Keratinocyte (primary cell): Measurements from ENCODE around the gene POPDC3. TPM values are rescaled to one million over a fixed set of nuclear protein-coding genes. Genes with fewer than 3 reads are reported as not detected.

Experiments
- DNase-seq: peaks from one replicate; pipeline ENCODE4 v3.0.0-alpha.2; 2011; ENCODE audit warnings: low read depth, missing footprints, low spot score
- FAIRE-seq: peaks from 2 replicates; lab custom pipeline; 2011; peaks lifted over from hg19 to GRCh38; lab: Jason Lieb, UNC
- H2AFZ ChIP-seq: 2 replicates; pipeline ENCODE4 v1.6.0; 2012; ENCODE audit warnings: low read length, control low read depth, inconsistent platforms; ENCODE audit not compliant: control insufficient read depth
- H3K27ac ChIP-seq: 2 replicates; pipeline ENCODE4 v1.5.1; 2011; ENCODE audit warnings: low read length; ENCODE audit not compliant: control insufficient read depth, insufficient read depth
- H3K27me3 ChIP-seq: 3 replicates; pipeline ENCODE4 v1.6.0; 2011; ENCODE audit warnings: low read length; ENCODE audit not compliant: control insufficient read depth, insufficient read depth; ENCODE audit errors: extremely low read depth
- H3K36me3 ChIP-seq, 2 experiments: 2 replicates in 1 of 2; 3 replicates in 1 of 2; pipeline ENCODE4 v1.5.1; 2011; ENCODE audit warnings: low read length in 2 of 2, mild to moderate bottlenecking in 1 of 2; ENCODE audit not compliant: control insufficient read depth in 2 of 2, insufficient read depth in 2 of 2; ENCODE audit errors: extremely low read depth in 1 of 2
- H3K4me1 ChIP-seq: 3 replicates; pipeline ENCODE4 v1.5.1; 2011; ENCODE audit warnings: low read length; ENCODE audit not compliant: control insufficient read depth, insufficient read depth; ENCODE audit errors: extremely low read depth
- H3K4me2 ChIP-seq: 3 replicates; pipeline ENCODE4 v1.6.0; 2011; ENCODE audit warnings: low read depth, low read length; ENCODE audit not compliant: control insufficient read depth, insufficient read depth; ENCODE audit errors: extremely low read depth
- H3K4me3 ChIP-seq, 3 experiments: fragments of 200-600 bp in 1 of 3; sonication (generic) in 1 of 3; 2 replicates in 2 of 3; 3 replicates in 1 of 3; pipeline ENCODE4 v1.5.1; 2011 to 2016; ENCODE audit warnings: low read length in 3 of 3, mild to moderate bottlenecking in 3 of 3, control low read depth in 2 of 3, inconsistent platforms in 1 of 3, low read depth in 1 of 3, mixed read lengths in 1 of 3, mixed run types in 1 of 3, moderate library complexity in 1 of 3; ENCODE audit not compliant: control insufficient read depth in 2 of 3, insufficient read depth in 2 of 3; ENCODE audit errors: extremely low read depth in 1 of 3
- H3K79me2 ChIP-seq: 2 replicates; pipeline ENCODE4 v1.6.0; 2012; ENCODE audit warnings: low read length; ENCODE audit not compliant: control insufficient read depth, insufficient read depth
- H3K9ac ChIP-seq: 3 replicates; pipeline ENCODE4 v1.6.0; 2011; ENCODE audit warnings: low read length; ENCODE audit not compliant: control insufficient read depth, insufficient read depth; ENCODE audit errors: extremely low read depth
- H3K9me1 ChIP-seq: 3 replicates; pipeline ENCODE4 v1.6.0; 2011; ENCODE audit warnings: low read length; ENCODE audit not compliant: control insufficient read depth, insufficient read depth; ENCODE audit errors: extremely low read depth
- H3K9me3 ChIP-seq: 2 replicates; pipeline ENCODE4 v1.5.1; 2012; ENCODE audit warnings: low read depth, low read length; ENCODE audit not compliant: control insufficient read depth
- H4K20me1 ChIP-seq: 3 replicates; pipeline ENCODE4 v1.6.0; 2011; ENCODE audit warnings: low read length; ENCODE audit not compliant: control insufficient read depth, insufficient read depth; ENCODE audit errors: extremely low read depth
- CTCF ChIP-seq, 3 experiments: IDR thresholded peaks in 1 of 3; conservative IDR thresholded peaks in 1 of 3; optimal IDR thresholded peaks in 1 of 3; 2 replicates in 2 of 3; 3 replicates in 1 of 3; pipeline versions ENCODE3 to v1.5.1; 2011; ENCODE audit warnings: low read length in 3 of 3, mild to moderate bottlenecking in 3 of 3, moderate library complexity in 2 of 3, control low read depth in 1 of 3, inconsistent platforms in 1 of 3; ENCODE audit not compliant: insufficient read depth in 2 of 3; ENCODE audit errors: extremely low read depth in 1 of 3
- EZH2 ChIP-seq: IDR thresholded peaks from one replicate; pipeline ENCODE4 v1.6.1; 2012; ENCODE audit warnings: inconsistent platforms, mild to moderate bottlenecking, low read length, moderate library complexity
- dilution Hi-C: fragments of 300-500 bp; cut with MboI; formaldehyde crosslinking; loops from one replicate; pipeline ENCODE4 v1.7.0; 2020; ENCODE audit warnings: low sequenced_read_pairs; ENCODE audit not compliant: extremely low pct_ligation_motif_present
- polyA plus RNA-seq, 5 experiments: library from polyadenylated mRNA; depleted of rRNA in 3 of 5; stranded (reverse) in 3 of 5; stranded (forward) in 1 of 5; unstranded in 1 of 5; fragments of >200 nt; gene quantifications; 1 replicate in 1 of 5; 2 replicates in 3 of 5; 3 replicates in 1 of 5; pipeline versions ENCODE4 v1.2.1 to v1.2.3, GENCODE V29; 2011 to 2012; ENCODE audit warnings: missing spikeins in 2 of 5, low read depth in 1 of 5, low replicate concordance in 1 of 5

The POPDC3 gene
- polyA plus RNA-seq, 1 donor (not counting 4 experiments of a cell fraction or from before 2014, with no cell fraction given) = 17.2 TPM

- H3K27ac ChIP-seq = no peak overlapping the region
- H3K9me1 ChIP-seq = no peaks in the 10 kb centered on the region
- no peaks in the 10 kb centered on the region for H3K9me3 ChIP-seq
- DNase-seq = no peak
- no peak overlapping the region for H2AFZ ChIP-seq
- H3K27me3 ChIP-seq = peaks cover 17% of the 10 kb centered on the region
- H3K4me1 ChIP-seq = peaks cover 4% of the 10 kb centered on the region
- no peaks in the 10 kb centered on the region for H4K20me1 ChIP-seq
- H3K4me2 ChIP-seq = no peak overlapping the region
- TF ChIP-seq CTCF (optimal IDR thresholded peaks at IDR 0.05 in 1 of 3, IDR thresholded peaks at IDR 0.05 in 1 of 3, conservative IDR thresholded peaks at IDR 0.05 in 1 of 3; ENCODE audit: extremely low read depth in 1 of 3, insufficient read depth in 2 of 3, low read length in 3 of 3) = no peak
- TF ChIP-seq EZH2 = no peak
- dilution Hi-C loops = no loop called here
- no peak overlapping the region for H3K9ac ChIP-seq
- H3K36me3 ChIP-seq = no peaks in the 10 kb centered on the region
- no peaks in the 10 kb centered on the region for H3K79me2 ChIP-seq
- FAIRE-seq = no peak
- no peak overlapping the region for H3K4me3 ChIP-seq
Observed at GRCh38 chr6:105138141-105138540, 41.7 kb downstream of the POPDC3 start.

- peak overlapping the region; percentile 88 for H2AFZ ChIP-seq
- H3K4me1 ChIP-seq = peaks cover 4% of the 10 kb centered on the region
- no peak for DNase-seq
- H3K4me2 ChIP-seq = peak overlapping the region; percentile 88
- no peaks in the 10 kb centered on the region for H3K36me3 ChIP-seq
- TF ChIP-seq CTCF (optimal IDR thresholded peaks at IDR 0.05 in 1 of 3, IDR thresholded peaks at IDR 0.05 in 1 of 3, conservative IDR thresholded peaks at IDR 0.05 in 1 of 3; ENCODE audit: extremely low read depth in 1 of 3, insufficient read depth in 2 of 3, low read length in 3 of 3) (no peak), EZH2 (no peak)
- H3K27ac ChIP-seq = no peak overlapping the region
- dilution Hi-C loops = no loop called here
- H4K20me1 ChIP-seq = no peaks in the 10 kb centered on the region
- no peaks in the 10 kb centered on the region for H3K79me2 ChIP-seq
- peak overlapping the region; percentile 60 for H3K9ac ChIP-seq
- FAIRE-seq = no peak
- H3K9me1 ChIP-seq = no peaks in the 10 kb centered on the region
- H3K9me3 ChIP-seq = no peaks in the 10 kb centered on the region
- H3K27me3 ChIP-seq = peaks cover 17% of the 10 kb centered on the region
- peak overlapping the region; percentile 68 to 74 (median 71) for H3K4me3 ChIP-seq
Observed at GRCh38 chr6:105137388-105137787, 42.4 kb downstream of the POPDC3 start.
